ENCODE measurements around the gene COX10. TPM values are rescaled to one million over a fixed set of nuclear protein-coding genes. Genes with fewer than 3 reads are reported as not detected.

Gene COX10
- total RNA-seq, 1 donor from 2014 or later, result 24.8 TPM

GRCh38 chr17:14089179-14089578 lies 19.9 kb downstream of the COX10 start:
- no peak overlapping the region for H3K4me3 ChIP-seq (ENCODE audit: low read depth, low read length)
- DNase-seq (ENCODE audit: low read depth), result no peak
- TF ChIP-seq, protein P1, sequence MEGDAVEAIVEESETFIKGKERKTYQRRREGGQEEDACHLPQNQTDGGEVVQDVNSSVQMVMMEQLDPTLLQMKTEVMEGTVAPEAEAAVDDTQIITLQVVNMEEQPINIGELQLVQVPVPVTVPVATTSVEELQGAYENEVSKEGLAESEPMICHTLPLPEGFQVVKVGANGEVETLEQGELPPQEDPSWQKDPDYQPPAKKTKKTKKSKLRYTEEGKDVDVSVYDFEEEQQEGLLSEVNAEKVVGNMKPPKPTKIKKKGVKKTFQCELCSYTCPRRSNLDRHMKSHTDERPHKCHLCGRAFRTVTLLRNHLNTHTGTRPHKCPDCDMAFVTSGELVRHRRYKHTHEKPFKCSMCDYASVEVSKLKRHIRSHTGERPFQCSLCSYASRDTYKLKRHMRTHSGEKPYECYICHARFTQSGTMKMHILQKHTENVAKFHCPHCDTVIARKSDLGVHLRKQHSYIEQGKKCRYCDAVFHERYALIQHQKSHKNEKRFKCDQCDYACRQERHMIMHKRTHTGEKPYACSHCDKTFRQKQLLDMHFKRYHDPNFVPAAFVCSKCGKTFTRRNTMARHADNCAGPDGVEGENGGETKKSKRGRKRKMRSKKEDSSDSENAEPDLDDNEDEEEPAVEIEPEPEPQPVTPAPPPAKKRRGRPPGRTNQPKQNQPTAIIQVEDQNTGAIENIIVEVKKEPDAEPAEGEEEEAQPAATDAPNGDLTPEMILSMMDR (conservative IDR thresholded peaks at IDR 0.05; ENCODE audit: low read depth, low read length), result no peak

- TF ChIP-seq, protein P1 (conservative IDR thresholded peaks at IDR 0.05; ENCODE audit: low read depth, low read length), result no peak
- no peak overlapping the region for H3K4me3 ChIP-seq (ENCODE audit: low read depth, low read length)
- DNase-seq (ENCODE audit: low read depth), result no peak
Observed at GRCh38 chr17:14091367-14091766, 22.1 kb downstream of the COX10 start.

GRCh38 chr17:14092808-14093207 lies 23.5 kb downstream of the COX10 start:
- TF ChIP-seq, protein P1 (conservative IDR thresholded peaks at IDR 0.05; ENCODE audit: low read depth, low read length), result no peak
- no peak overlapping the region for H3K4me3 ChIP-seq (ENCODE audit: low read depth, low read length)
- DNase-seq (ENCODE audit: low read depth), result no peak

- no peak overlapping the region for H3K4me3 ChIP-seq (ENCODE audit: low read depth, low read length)
- TF ChIP-seq, protein P1 (conservative IDR thresholded peaks at IDR 0.05; ENCODE audit: low read depth, low read length), result no peak
- DNase-seq (ENCODE audit: low read depth), result no peak
Observed at GRCh38 chr17:14094676-14095601, 25.6 kb downstream of the COX10 start.

DNA sequence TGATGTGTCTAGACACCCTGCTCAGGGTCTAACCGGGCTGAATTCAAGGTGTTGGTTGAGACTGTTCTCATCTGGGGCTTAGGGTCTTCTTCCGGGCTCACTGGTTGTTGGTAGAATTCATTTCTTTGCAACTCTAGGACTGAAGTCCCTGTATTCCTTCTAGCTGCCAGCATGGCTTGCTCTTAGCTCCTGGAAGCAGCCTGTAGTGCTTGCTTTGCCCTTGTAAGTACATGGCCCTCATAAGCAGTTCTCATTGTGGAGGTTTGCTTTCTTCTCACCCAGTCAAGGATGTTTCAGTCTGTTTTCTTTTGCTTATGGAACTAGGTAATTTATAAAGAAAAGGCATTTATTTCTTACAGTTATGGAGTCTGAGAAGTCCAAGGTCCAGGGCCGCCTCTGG lies 26.3 kb downstream of the COX10 start:
- DNase-seq (ENCODE audit: low read depth), result no peak
- no peak overlapping the region for H3K4me3 ChIP-seq (ENCODE audit: low read depth, low read length)
- TF ChIP-seq, protein P1 (conservative IDR thresholded peaks at IDR 0.05; ENCODE audit: low read depth, low read length), result no peak

DNA sequence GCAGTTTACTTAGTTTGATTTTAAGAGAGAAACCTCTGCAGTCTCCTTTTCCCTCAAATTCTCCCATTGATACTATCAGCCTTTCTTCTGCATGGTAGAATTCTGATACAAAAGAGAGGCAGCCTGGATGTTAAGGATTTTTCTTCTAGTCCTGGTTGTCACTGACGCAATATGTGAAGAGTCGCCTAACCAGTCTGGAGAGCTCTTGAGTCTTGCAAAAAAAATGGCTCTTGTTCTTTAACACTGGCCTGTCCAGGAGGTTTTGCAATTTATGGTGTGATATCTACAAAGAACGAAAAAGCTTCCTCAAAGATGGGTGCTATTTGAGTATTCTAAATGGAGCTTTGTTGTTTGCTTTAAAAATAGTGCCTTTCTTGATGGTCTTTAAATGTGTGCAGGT lies 28.9 kb downstream of the COX10 start:
- DNase-seq (ENCODE audit: low read depth), result no peak
- TF ChIP-seq, protein P1 (conservative IDR thresholded peaks at IDR 0.05; ENCODE audit: low read depth, low read length), result no peak
- no peak overlapping the region for H3K4me3 ChIP-seq (ENCODE audit: low read depth, low read length)

DNA sequence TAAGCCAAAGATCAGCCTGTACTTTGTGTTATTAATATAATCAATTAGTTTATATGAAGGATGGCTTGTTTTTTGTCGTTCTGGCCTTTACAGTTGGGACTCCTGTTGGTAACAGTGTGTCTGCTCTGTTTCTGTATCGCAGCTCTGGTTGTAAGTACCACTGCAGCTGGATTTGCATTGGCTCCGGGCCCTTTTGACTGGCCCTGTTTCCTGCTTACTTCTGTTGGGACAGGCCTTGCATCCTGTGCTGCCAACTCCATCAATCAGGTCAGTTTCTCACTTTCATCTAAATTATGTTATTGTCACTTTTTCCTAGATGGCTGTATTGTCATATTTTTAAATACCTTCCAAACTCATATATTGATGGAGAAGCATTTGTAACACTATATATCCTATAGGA lies 32.7 kb downstream of the COX10 start:
- TF ChIP-seq, protein P1 (conservative IDR thresholded peaks at IDR 0.05; ENCODE audit: low read depth, low read length), result no peak
- no peak overlapping the region for H3K4me3 ChIP-seq (ENCODE audit: low read depth, low read length)
- DNase-seq (ENCODE audit: low read depth), result no peak

All from epithelial cell of proximal tubule (primary cell).